GM21619 (cell line): ENCODE data around the gene S100A2.
A peak's percentile ranks its signal among the peaks of the same experiment; 100 is the strongest.
"Not testable (repeated sequence)": the region's sequence is repeated elsewhere in the genome, so short reads cannot be mapped to it uniquely, and the experiment has no call there.

Source experiments
- ATAC-seq: cut with Tn5 transposase; IDR thresholded peaks from one replicate; pipeline ENCODE4 v1.9.1; 2021; ENCODE audit not compliant: unreplicated experiment

Gene S100A2

GRCh38 chr1:153566414-153567371 is 1.0 kb upstream of the S100A2 start:
- ATAC-seq: peak; percentile 47

- no peak for ATAC-seq
These were observed 1.7 kb downstream of the S100A2 start for GRCh38 chr1:153563991-153564390.

GRCh38 chr1:153563483-153563901 is 2.2 kb downstream of the S100A2 start:
- no peak for ATAC-seq

- ATAC-seq: not testable (repeated sequence)
These were observed 3.6 kb downstream of the S100A2 start for GRCh38 chr1:153562021-153562420.

- no peak for ATAC-seq
These were observed 4.1 kb downstream of the S100A2 start for GRCh38 chr1:153561466-153561985.

- ATAC-seq: no peak
These were observed 4.7 kb downstream of the S100A2 start for GRCh38 chr1:153560771-153561465.

- no peak for ATAC-seq
These were observed 5.4 kb downstream of the S100A2 start for GRCh38 chr1:153560241-153560640.

GRCh38 chr1:153557877-153558276 is 7.8 kb downstream of the S100A2 start:
- no peak for ATAC-seq

GRCh38 chr1:153556348-153556747 is 9.3 kb downstream of the S100A2 start:
- ATAC-seq: no peak

GRCh38 chr1:153553830-153554541 is 11.7 kb downstream of the S100A2 start:
- ATAC-seq: no peak

- no peak for ATAC-seq
These were observed 12.5 kb downstream of the S100A2 start for GRCh38 chr1:153553096-153553495.

GRCh38 chr1:153552335-153552734 is 13.3 kb downstream of the S100A2 start:
- no peak for ATAC-seq

- ATAC-seq: no peak
These were observed 14.7 kb downstream of the S100A2 start for GRCh38 chr1:153550827-153551500.

GRCh38 chr1:153550398-153550758 is 15.3 kb downstream of the S100A2 start:
- ATAC-seq: no peak

- ATAC-seq: no peak
These were observed 15.8 kb downstream of the S100A2 start for GRCh38 chr1:153549741-153550397.

GRCh38 chr1:153548722-153549688 is 16.6 kb downstream of the S100A2 start, which contains the start of gene S100A3:
TSS of gene S100A3 (minus strand) at chr1:153549258. CDS start at chr1:153548485, 773 bp downstream.
- no peak for ATAC-seq

- no peak for ATAC-seq
These were observed 17.8 kb downstream of the S100A2 start for GRCh38 chr1:153547560-153548551.
